HG02973 (cell line): ENCODE measurements around the gene TRIM43.
"Not testable (repeated sequence)": the region's sequence is repeated elsewhere in the genome, so short reads cannot be mapped to it uniquely, and the experiment has no call there.

Experiments
- ATAC-seq: cut with Tn5 transposase; IDR thresholded peaks from one replicate; pipeline ENCODE4 v1.9.1; 2021; ENCODE audit warnings: moderate library complexity; ENCODE audit not compliant: unreplicated experiment

TRIM43 gene

GRCh38 chr2:95640515-95641288 lies 48.9 kb downstream of the TRIM43 start:
- ATAC-seq: not testable (repeated sequence)

- ATAC-seq: not testable (repeated sequence)
Observed at GRCh38 chr2:95641289-95641575, 49.4 kb downstream of the TRIM43 start.

- ATAC-seq: not testable (repeated sequence)
Observed at GRCh38 chr2:95641787-95642186, 50.0 kb downstream of the TRIM43 start.

- ATAC-seq: not testable (repeated sequence)
Observed at GRCh38 chr2:95642360-95642759, 50.6 kb downstream of the TRIM43 start.

GRCh38 chr2:95642951-95643350 lies 51.1 kb downstream of the TRIM43 start:
- not testable (repeated sequence) for ATAC-seq

GRCh38 chr2:95645312-95645711 lies 53.5 kb downstream of the TRIM43 start:
- not testable (repeated sequence) for ATAC-seq

- not testable (repeated sequence) for ATAC-seq
Observed at GRCh38 chr2:95646274-95646994, 54.6 kb downstream of the TRIM43 start.

- ATAC-seq: not testable (repeated sequence)
Observed at GRCh38 chr2:95648894-95649544, 57.2 kb downstream of the TRIM43 start.
